Ishikawa (cell line): ENCODE results near the gene DST.

Experiments used
- CEBPB ChIP-seq: IDR thresholded peaks from 2 replicates; pipeline ENCODE4 v1.6.1; 2012
- CREB1 ChIP-seq: IDR thresholded peaks from 2 replicates; pipeline ENCODE4 v1.6.1; 2012; ENCODE audit warnings: low read depth
- EP300 ChIP-seq: IDR thresholded peaks from 2 replicates; pipeline ENCODE4 v1.6.1; 2012; ENCODE audit warnings: borderline replicate concordance
- RAD21 ChIP-seq: IDR thresholded peaks from 2 replicates; pipeline ENCODE4 v1.6.1; 2012; ENCODE audit warnings: low read depth
- TAF1 ChIP-seq: IDR thresholded peaks from 2 replicates; pipeline ENCODE4 v1.6.1; 2012; ENCODE audit warnings: low read depth, mild to moderate bottlenecking
- TCF12 ChIP-seq: IDR thresholded peaks from 2 replicates; pipeline ENCODE4 v1.6.1; 2012; ENCODE audit warnings: low read depth
- TF ChIP-seq, protein P1 (sequence below): IDR thresholded peaks from 2 replicates; pipeline ENCODE4 v1.6.1; 2012; ENCODE audit warnings: low read depth, mild to moderate bottlenecking
- TF ChIP-seq, protein P2 (sequence below): IDR thresholded peaks from 2 replicates; pipeline ENCODE4 v1.6.1; 2012
- TF ChIP-seq, protein P3 (sequence below): IDR thresholded peaks from 2 replicates; pipeline ENCODE4 v1.6.1; 2012

DNA sequence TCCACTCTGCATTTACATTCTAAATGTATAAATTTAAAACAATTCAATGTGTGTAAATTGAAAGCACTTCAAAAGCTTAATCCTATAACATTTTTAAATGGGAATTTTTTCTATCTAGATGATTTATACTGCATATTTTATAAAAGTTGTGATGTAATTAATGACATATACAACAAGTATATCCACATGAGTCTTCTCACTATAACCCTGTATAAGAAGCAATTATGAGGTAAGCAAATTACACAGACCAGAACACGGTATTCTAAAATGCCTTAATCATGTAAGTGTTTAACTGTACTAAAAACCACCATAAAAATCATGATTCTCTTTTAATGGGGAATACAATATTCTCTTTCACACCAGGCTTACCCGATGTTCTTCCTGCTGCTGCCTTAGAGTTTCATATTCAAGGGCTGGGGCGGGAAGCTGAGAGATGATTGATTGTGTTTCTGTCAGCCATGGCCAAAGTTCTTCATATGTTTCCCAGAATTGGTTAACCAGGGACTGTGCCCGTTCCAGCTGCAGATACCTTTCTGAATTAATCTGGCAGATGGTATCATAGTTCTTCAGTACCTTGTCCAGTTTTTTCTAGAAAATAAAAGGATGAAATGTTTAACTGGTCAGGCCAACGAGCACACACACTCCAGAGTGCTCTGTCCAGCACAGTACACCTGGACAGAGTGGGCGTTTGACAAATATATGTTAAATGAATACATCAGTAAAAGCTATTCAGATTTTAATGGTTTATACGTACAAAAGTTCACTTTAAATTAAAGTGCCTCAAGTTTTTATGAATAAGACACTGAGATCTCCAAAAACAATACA is 127.4 kb downstream of the DST start:
- TF ChIP-seq, protein P1, sequence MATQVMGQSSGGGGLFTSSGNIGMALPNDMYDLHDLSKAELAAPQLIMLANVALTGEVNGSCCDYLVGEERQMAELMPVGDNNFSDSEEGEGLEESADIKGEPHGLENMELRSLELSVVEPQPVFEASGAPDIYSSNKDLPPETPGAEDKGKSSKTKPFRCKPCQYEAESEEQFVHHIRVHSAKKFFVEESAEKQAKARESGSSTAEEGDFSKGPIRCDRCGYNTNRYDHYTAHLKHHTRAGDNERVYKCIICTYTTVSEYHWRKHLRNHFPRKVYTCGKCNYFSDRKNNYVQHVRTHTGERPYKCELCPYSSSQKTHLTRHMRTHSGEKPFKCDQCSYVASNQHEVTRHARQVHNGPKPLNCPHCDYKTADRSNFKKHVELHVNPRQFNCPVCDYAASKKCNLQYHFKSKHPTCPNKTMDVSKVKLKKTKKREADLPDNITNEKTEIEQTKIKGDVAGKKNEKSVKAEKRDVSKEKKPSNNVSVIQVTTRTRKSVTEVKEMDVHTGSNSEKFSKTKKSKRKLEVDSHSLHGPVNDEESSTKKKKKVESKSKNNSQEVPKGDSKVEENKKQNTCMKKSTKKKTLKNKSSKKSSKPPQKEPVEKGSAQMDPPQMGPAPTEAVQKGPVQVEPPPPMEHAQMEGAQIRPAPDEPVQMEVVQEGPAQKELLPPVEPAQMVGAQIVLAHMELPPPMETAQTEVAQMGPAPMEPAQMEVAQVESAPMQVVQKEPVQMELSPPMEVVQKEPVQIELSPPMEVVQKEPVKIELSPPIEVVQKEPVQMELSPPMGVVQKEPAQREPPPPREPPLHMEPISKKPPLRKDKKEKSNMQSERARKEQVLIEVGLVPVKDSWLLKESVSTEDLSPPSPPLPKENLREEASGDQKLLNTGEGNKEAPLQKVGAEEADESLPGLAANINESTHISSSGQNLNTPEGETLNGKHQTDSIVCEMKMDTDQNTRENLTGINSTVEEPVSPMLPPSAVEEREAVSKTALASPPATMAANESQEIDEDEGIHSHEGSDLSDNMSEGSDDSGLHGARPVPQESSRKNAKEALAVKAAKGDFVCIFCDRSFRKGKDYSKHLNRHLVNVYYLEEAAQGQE = peak; percentile 46; the same call in 1 of the 2 replicates
- no peak for TF ChIP-seq RAD21
- TF ChIP-seq, protein P2, sequence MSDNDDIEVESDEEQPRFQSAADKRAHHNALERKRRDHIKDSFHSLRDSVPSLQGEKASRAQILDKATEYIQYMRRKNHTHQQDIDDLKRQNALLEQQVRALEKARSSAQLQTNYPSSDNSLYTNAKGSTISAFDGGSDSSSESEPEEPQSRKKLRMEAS = no peak
- TF ChIP-seq EP300 = no peak
- no peak for TF ChIP-seq CEBPB
- TF ChIP-seq CREB1 = no peak
- TF ChIP-seq, protein P3, sequence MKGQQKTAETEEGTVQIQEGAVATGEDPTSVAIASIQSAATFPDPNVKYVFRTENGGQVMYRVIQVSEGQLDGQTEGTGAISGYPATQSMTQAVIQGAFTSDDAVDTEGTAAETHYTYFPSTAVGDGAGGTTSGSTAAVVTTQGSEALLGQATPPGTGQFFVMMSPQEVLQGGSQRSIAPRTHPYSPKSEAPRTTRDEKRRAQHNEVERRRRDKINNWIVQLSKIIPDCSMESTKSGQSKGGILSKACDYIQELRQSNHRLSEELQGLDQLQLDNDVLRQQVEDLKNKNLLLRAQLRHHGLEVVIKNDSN = no peak
- TF ChIP-seq TCF12 = no peak
- no peak for TF ChIP-seq TAF1
